Measurements from ENCODE around the gene SHISA5.

SHISA5 gene

GRCh38 chr3:48418140-48418539, 85.8 kb downstream of the SHISA5 start:
- H3K27ac ChIP-seq (ENCODE audit: low read length): no peak overlapping the region
- peaks cover 5 to 56% of the 10 kb centered on the region in 2 donors for H3K36me3 ChIP-seq (ENCODE audit: control insufficient read depth in 1 of 2, insufficient read depth in 2 of 2, low read length in 2 of 2)
- H3K4me3 ChIP-seq (ENCODE audit: low read depth in 1 of 2, low read length in 2 of 2): no peak overlapping the region
- no peaks in the 10 kb centered on the region for H3K27me3 ChIP-seq (ENCODE audit: low read depth, low read length)
- no peaks in the 10 kb centered on the region for H3K9me3 ChIP-seq (ENCODE audit: control insufficient read depth in 1 of 2, low read length in 2 of 2)
- peaks cover 0 to 18% of the 10 kb centered on the region in 2 donors for H3K4me1 ChIP-seq (ENCODE audit: control insufficient read depth in 1 of 2, insufficient read depth in 2 of 2, low read length in 2 of 2)

Data from muscle layer of duodenum (tissue), 2 donors.